Thymus (tissue), 11 donors: ENCODE measurements around the gene TMUB1. TPM values are rescaled to one million over a fixed set of nuclear protein-coding genes. Genes with fewer than 3 reads are reported as not detected.

Source experiments
- DNase-seq, 9 donors: peaks; one replicate each; pipeline ENCODE4 v3.0.0-alpha.2; 2013; ENCODE audit warnings: low spot score in 9 of 9, low read depth in 6 of 9, missing footprints in 1 of 9
- H3K27ac ChIP-seq, 2 donors: one replicate each; pipeline ENCODE4 v1.5.1; 2013; ENCODE audit warnings: control low read depth in 1 of 2, low read depth in 1 of 2, low read length in 1 of 2, mild to moderate bottlenecking in 1 of 2, moderate library complexity in 1 of 2
- H3K27me3 ChIP-seq, 2 donors: one replicate each; pipeline ENCODE4 v1.5.1; 2013; ENCODE audit warnings: low read length in 1 of 2; ENCODE audit not compliant: control insufficient read depth in 2 of 2, insufficient read depth in 1 of 2
- H3K36me3 ChIP-seq, 2 donors: one replicate each; pipeline ENCODE4 v1.5.1; 2013; ENCODE audit warnings: low read length in 1 of 2, mild to moderate bottlenecking in 1 of 2, moderate library complexity in 1 of 2; ENCODE audit not compliant: control insufficient read depth in 2 of 2, insufficient read depth in 2 of 2
- H3K4me1 ChIP-seq, 2 donors: one replicate each; pipeline ENCODE4 v1.5.1; 2013; ENCODE audit warnings: low read length in 2 of 2; ENCODE audit not compliant: control insufficient read depth in 2 of 2, insufficient read depth in 2 of 2
- H3K4me3 ChIP-seq, 2 donors: one replicate each; pipeline ENCODE4 v1.5.1; 2013; ENCODE audit warnings: low read length in 2 of 2, control low read depth in 1 of 2, mild to moderate bottlenecking in 1 of 2
- H3K9me3 ChIP-seq, 2 donors: one replicate each; pipeline ENCODE4 v1.5.1; 2013; ENCODE audit warnings: low read length in 1 of 2, mild to moderate bottlenecking in 1 of 2; ENCODE audit not compliant: control insufficient read depth in 2 of 2, insufficient read depth in 1 of 2
- WGBS: extraction: QIAGEN DNeasy Blood & Tissue Kit; methylation state at CpG from one replicate; pipeline ENCODE4 v1.1.7; 2013; 5-methylcytosine and 5-hydroxymethylcytosine counted together
- polyA plus RNA-seq: library from polyadenylated mRNA; stranded (reverse); fragments of 200-250 nt; gene quantifications from one replicate; pipeline ENCODE4 v1.2.3, GENCODE V29; 2013
- total RNA-seq: library from RNA; stranded (reverse); fragments of 120-200 nt; gene quantifications from one replicate; pipeline ENCODE4 v1.2.4, GENCODE V29; 2013
- donor health status: healthy.

The TMUB1 gene
- total and polyA plus RNA-seq, 2 donors: 17.0 to 68.4 TPM

GRCh38 chr7:151056666-151057505 lies 26.4 kb downstream of the TMUB1 start:
- peak overlapping the region; percentile 67 to 69 for H3K4me3 ChIP-seq
- H3K9me3 ChIP-seq: no peaks in the 10 kb centered on the region
- H3K27me3 ChIP-seq: peaks cover 0 to 3% of the 10 kb centered on the region in 2 donors
- H3K4me1 ChIP-seq: peaks cover 27 to 39% of the 10 kb centered on the region in 2 donors
- 68% methylated on average over 29 of the region's 29 CpGs for WGBS
- no peaks in the 10 kb centered on the region for H3K36me3 ChIP-seq
- peak in 1 of 9 donors; percentile 10 for DNase-seq
- no peak overlapping the region for H3K27ac ChIP-seq

GRCh38 chr7:151056283-151056665 lies 27.0 kb downstream of the TMUB1 start:
- H3K4me1 ChIP-seq: peaks cover 28 to 41% of the 10 kb centered on the region in 2 donors
- no peak overlapping the region for H3K4me3 ChIP-seq
- peaks cover 0 to 7% of the 10 kb centered on the region in 2 donors for H3K27me3 ChIP-seq
- H3K27ac ChIP-seq: no peak overlapping the region
- no peaks in the 10 kb centered on the region for H3K9me3 ChIP-seq
- H3K36me3 ChIP-seq: no peaks in the 10 kb centered on the region
- DNase-seq: no peak
- 97% methylated on average over 6 of the region's 6 CpGs for WGBS

DNA sequence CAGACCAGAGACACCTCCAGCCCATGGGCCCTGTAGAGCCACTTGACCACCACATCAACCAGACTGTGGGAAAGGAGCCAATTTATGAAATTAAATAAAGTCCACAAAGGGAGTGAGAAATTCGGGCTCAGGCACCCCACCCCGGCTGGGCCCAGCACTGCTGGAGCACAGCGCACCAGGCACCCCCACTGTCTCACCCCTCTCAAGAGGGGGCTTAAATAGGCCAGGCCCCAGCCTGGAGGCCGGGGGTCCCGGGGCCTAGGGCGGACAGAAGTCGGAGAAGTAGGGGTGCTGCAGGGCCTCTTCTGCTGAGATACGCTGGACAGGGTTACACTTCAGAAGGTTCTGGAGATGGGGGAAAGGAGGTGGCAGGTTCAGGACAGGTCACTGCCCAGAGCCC lies 29.5 kb downstream of the TMUB1 start:
- no peak for DNase-seq
- Histone ChIP-seq H3K4me3 (no peak overlapping the region), H3K4me1 (peaks cover 17 to 26% of the 10 kb centered on the region in 2 donors)

GRCh38 chr7:151053096-151053495 lies 30.2 kb downstream of the TMUB1 start:
- peaks cover 16 to 20% of the 10 kb centered on the region in 2 donors for H3K4me1 ChIP-seq
- peaks cover 7 to 30% of the 10 kb centered on the region in 2 donors for H3K27me3 ChIP-seq
- DNase-seq: no peak
- no peak overlapping the region for H3K4me3 ChIP-seq
- WGBS: 81% methylated on average over 4 of the region's 4 CpGs
- no peaks in the 10 kb centered on the region for H3K36me3 ChIP-seq
- no peak overlapping the region for H3K27ac ChIP-seq
- no peaks in the 10 kb centered on the region for H3K9me3 ChIP-seq

More for the DNA sequence above, 29.5 kb downstream of the TMUB1 start:
- Histone ChIP-seq H3K9me3 (no peaks in the 10 kb centered on the region), H3K27ac (no peak overlapping the region), H3K27me3 (peaks cover 7 to 27% of the 10 kb centered on the region in 2 donors), H3K36me3 (no peaks in the 10 kb centered on the region)
- 99% methylated on average over 8 of the region's 8 CpGs for WGBS

DNA sequence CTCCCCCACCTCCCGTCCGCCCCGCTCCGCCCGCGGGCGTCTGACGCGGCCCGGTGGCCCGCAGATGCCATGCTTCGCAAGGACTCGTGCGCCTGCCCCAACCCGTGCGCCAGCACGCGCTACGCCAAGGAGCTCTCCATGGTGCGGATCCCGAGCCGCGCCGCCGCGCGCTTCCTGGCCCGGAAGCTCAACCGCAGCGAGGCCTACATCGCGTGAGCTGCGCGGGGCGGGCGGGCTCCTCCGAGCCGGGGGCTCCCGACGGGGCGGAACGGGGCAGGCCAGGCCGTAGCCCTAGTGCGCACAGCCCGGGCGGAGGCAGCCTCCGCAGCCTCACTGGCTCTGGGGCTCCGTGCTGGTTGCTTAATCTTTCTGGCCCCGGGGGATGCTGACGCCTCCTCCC lies 32.2 kb downstream of the TMUB1 start:
- Histone ChIP-seq H3K9me3 (no peaks in the 10 kb centered on the region), H3K4me1 (peaks cover 4 to 12% of the 10 kb centered on the region in 2 donors), H3K27ac (no peak overlapping the region), H3K36me3 (peaks cover 0 to 5% of the 10 kb centered on the region in 2 donors), H3K4me3 (peak overlapping the region in 1 of 2 donors; percentile 20), H3K27me3 (peaks cover 7 to 30% of the 10 kb centered on the region in 2 donors)
- 2% methylated on average over 50 of the region's 50 CpGs for WGBS
- peak; percentile 18 to 77 (median 48) for DNase-seq

DNA sequence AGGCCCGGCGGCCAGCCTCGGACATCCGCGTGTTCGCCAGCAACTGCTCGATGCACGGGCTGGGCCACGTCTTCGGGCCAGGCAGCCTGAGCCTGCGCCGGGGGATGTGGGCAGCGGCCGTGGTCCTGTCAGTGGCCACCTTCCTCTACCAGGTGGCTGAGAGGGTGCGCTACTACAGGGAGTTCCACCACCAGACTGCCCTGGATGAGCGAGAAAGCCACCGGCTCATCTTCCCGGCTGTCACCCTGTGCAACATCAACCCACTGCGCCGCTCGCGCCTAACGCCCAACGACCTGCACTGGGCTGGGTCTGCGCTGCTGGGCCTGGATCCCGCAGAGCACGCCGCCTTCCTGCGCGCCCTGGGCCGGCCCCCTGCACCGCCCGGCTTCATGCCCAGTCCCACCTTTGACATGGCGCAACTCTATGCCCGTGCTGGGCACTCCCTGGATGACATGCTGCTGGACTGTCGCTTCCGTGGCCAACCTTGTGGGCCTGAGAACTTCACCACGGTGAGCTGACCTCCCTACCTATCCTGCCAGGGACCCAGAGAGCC lies 34.3 kb downstream of the TMUB1 start:
- Histone ChIP-seq H3K4me1 (peaks cover 4 to 12% of the 10 kb centered on the region in 2 donors), H3K27ac (no peak overlapping the region), H3K9me3 (no peaks in the 10 kb centered on the region), H3K27me3 (peaks cover 7 to 30% of the 10 kb centered on the region in 2 donors), H3K4me3 (no peak overlapping the region), H3K36me3 (peaks cover 3 to 23% of the 10 kb centered on the region in 2 donors)
- WGBS: 96% methylated on average over 38 of the region's 38 CpGs
- no peak for DNase-seq

- Histone ChIP-seq H3K36me3 (peaks cover 4 to 30% of the 10 kb centered on the region in 2 donors), H3K9me3 (no peaks in the 10 kb centered on the region), H3K4me3 (no peak within 1 kb of the TSS), H3K4me1 (peaks cover 4 to 9% of the 10 kb centered on the region in 2 donors), H3K27ac (no peak within 1 kb of the TSS), H3K27me3 (peaks cover 7 to 30% of the 10 kb centered on the region in 2 donors)
- WGBS: 92% methylated on average over 22 of the region's 22 CpGs
- DNase-seq: no peak
These were observed 35.1 kb downstream of the TMUB1 start, which contains the start of gene ASIC3 for GRCh38 chr7:151047976-151048815. Gene ASIC3, plus strand, starts transcription at chr7:151048531. Its CDS starts 355 bp downstream, at chr7:151048886.

- peaks cover 4 to 36% of the 10 kb centered on the region in 2 donors for H3K36me3 ChIP-seq
- H3K4me1 ChIP-seq: peaks cover 4 to 8% of the 10 kb centered on the region in 2 donors
- peaks cover 7 to 27% of the 10 kb centered on the region in 2 donors for H3K27me3 ChIP-seq
- H3K27ac ChIP-seq: no peak overlapping the region
- WGBS: 75% methylated on average over 14 of the region's 14 CpGs
- H3K9me3 ChIP-seq: no peaks in the 10 kb centered on the region
- DNase-seq: no peak
- H3K4me3 ChIP-seq: no peak overlapping the region
These were observed 36.4 kb downstream of the TMUB1 start for GRCh38 chr7:151046603-151047573.
